NOMO-1 treated with DMSO at 0.1 percent for 48 hours (cell line): ENCODE data around the gene EGLN3.

ENCODE experiments used
- DNase-seq: peaks from one replicate; lab custom pipeline; 2025; ENCODE audit not compliant: unreplicated experiment; lab: John Stamatoyannopoulos, UW

The EGLN3 gene

DNA sequence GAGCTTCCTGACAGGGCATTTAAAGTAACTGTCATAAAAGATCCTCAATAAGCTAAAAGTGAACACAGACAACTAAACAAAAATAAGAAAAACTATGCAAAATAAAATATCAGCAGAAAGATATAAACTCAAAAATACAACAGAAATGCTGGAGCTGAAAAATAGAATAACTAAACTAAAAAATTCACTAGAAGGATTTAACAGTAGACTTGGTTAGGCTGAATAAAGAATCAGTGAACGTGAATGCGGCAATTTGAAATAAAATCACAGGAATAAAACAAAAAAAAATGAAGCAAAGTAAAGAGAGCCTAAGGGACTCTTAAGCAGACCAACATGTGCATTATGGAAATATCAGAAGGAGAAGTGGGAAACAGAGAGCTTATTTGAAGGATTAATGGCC lies 74.6 kb downstream of the EGLN3 start:
- no peak for DNase-seq
